Occipital lobe (tissue), 3 donors: ENCODE measurements around the gene ATG7. TPM values are rescaled to one million over a fixed set of nuclear protein-coding genes. Genes with fewer than 3 reads are reported as not detected.

Experiments used
- DNase-seq: peaks from one replicate; lab custom pipeline; 2025; lab: John Stamatoyannopoulos, UW
- small RNA-seq: library from RNA; depleted of rRNA; stranded (forward); fragments of <200 nt; gene quantifications from one replicate; pipeline ENCODE3, GENCODE V24; 2014
- total RNA-seq: library from RNA; depleted of rRNA; stranded (reverse); fragments of >200 nt; gene quantifications from one replicate; pipeline ENCODE4 v1.2.3, GENCODE V29; 2014

ATG7 gene
- total RNA-seq, 1 donor from 2014 or later = 22.6 TPM

- no peak for DNase-seq
Observed at GRCh38 chr3:11606865-11607440, 334.8 kb downstream of the ATG7 start.

Small RNA genes lying within 50 kb of the gene (small RNA-seq; reads per million reads assigned to genes)
- not detected for gene AC022001.1
- not detected for gene AC026185.1
- gene AC083855.1 = not detected

Other genes with a start within 250 kb of the ATG7 start
- 1.7 TPM for gene HRH1, start 117.9 kb upstream of the ATG7 start, total RNA-seq